Measurements from ENCODE around the gene ALK. TPM values are rescaled to one million over a fixed set of nuclear protein-coding genes. Genes with fewer than 3 reads are reported as not detected.

The ALK gene
- total RNA-seq, 1 donor from 2014 or later, result under 0.01 TPM

- no peak for TF ChIP-seq CTCF (conservative IDR thresholded peaks at IDR 0.05; ENCODE audit: low read depth, low read length)
- H3K4me3 ChIP-seq (ENCODE audit: low read depth, low read length), result no peak overlapping the region
- DNase-seq (ENCODE audit: low read depth), result no peak
Observed at GRCh38 chr2:29876374-29876773, 45.0 kb downstream of the ALK start.

GRCh38 chr2:29874745-29875144 lies 46.6 kb downstream of the ALK start:
- TF ChIP-seq CTCF (conservative IDR thresholded peaks at IDR 0.05; ENCODE audit: low read depth, low read length), result no peak
- no peak for DNase-seq (ENCODE audit: low read depth)
- no peak overlapping the region for H3K4me3 ChIP-seq (ENCODE audit: low read depth, low read length)

- no peak for DNase-seq (ENCODE audit: low read depth)
- TF ChIP-seq CTCF (conservative IDR thresholded peaks at IDR 0.05; ENCODE audit: low read depth, low read length), result no peak
Observed at GRCh38 chr2:29872870-29873269, 48.5 kb downstream of the ALK start.

GRCh38 chr2:29871541-29871940 lies 49.8 kb downstream of the ALK start:
- no peak for DNase-seq (ENCODE audit: low read depth)
- TF ChIP-seq CTCF (conservative IDR thresholded peaks at IDR 0.05; ENCODE audit: low read depth, low read length), result no peak

More at GRCh38 chr2:29872870-29873269, 48.5 kb downstream of the ALK start:
- no peak overlapping the region for H3K4me3 ChIP-seq (ENCODE audit: low read depth, low read length)

GRCh38 chr2:29865512-29865911 lies 55.9 kb downstream of the ALK start:
- H3K4me3 ChIP-seq (ENCODE audit: low read depth, low read length), result no peak overlapping the region
- no peak for TF ChIP-seq CTCF (conservative IDR thresholded peaks at IDR 0.05; ENCODE audit: low read depth, low read length)
- no peak for DNase-seq (ENCODE audit: low read depth)

More at GRCh38 chr2:29871541-29871940, 49.8 kb downstream of the ALK start:
- no peak overlapping the region for H3K4me3 ChIP-seq (ENCODE audit: low read depth, low read length)

- H3K4me3 ChIP-seq (ENCODE audit: low read depth, low read length), result no peak overlapping the region
- TF ChIP-seq CTCF (conservative IDR thresholded peaks at IDR 0.05; ENCODE audit: low read depth, low read length), result no peak
- no peak for DNase-seq (ENCODE audit: low read depth)
Observed at GRCh38 chr2:29864988-29865387, 56.4 kb downstream of the ALK start.

- DNase-seq (ENCODE audit: low read depth), result no peak
- H3K4me3 ChIP-seq (ENCODE audit: low read depth, low read length), result no peak overlapping the region
- TF ChIP-seq CTCF (conservative IDR thresholded peaks at IDR 0.05; ENCODE audit: low read depth, low read length), result no peak
Observed at GRCh38 chr2:29855924-29856639, 65.3 kb downstream of the ALK start.
